K562 (cell line): ENCODE data around the gene KRTAP10-6. TPM values are rescaled to one million over a fixed set of nuclear protein-coding genes. Genes with fewer than 3 reads are reported as not detected.

Experiments
- E2F5 ChIP-seq: sonication (generic); formaldehyde crosslinking; IDR thresholded peaks from 2 replicates; pipeline ENCODE4 v1.8.0; 2022; ENCODE audit warnings: mild to moderate bottlenecking, missing genetic modification reagents
- HDAC1 ChIP-seq, 2 experiments: fragments of 450-650 bp; IDR thresholded peaks; 2 replicates each; pipeline ENCODE4 v1.6.1; 2016 to 2017; ENCODE audit warnings: inconsistent platforms in 1 of 2, mild to moderate bottlenecking in 1 of 2, moderate library complexity in 1 of 2
- HNRNPLL ChIP-seq: fragments of 200-400 bp; formaldehyde crosslinking; IDR thresholded peaks from 2 replicates; pipeline ENCODE4 v1.6.1; 2017; ENCODE audit warnings: low read length, low read depth, mild to moderate bottlenecking; ENCODE audit not compliant: poor library complexity, severe bottlenecking
- IRF2 ChIP-seq: sonication (generic); formaldehyde crosslinking; IDR thresholded peaks from 2 replicates; pipeline ENCODE4 v1.8.1; 2022; ENCODE audit warnings: mild to moderate bottlenecking, missing genetic modification reagents
- MTF1 ChIP-seq: fragments of 250-450 bp; sonication (Bioruptor Pico); IDR thresholded peaks from 2 replicates; pipeline ENCODE4 v1.9.0; 2021; ENCODE audit warnings: moderate library complexity, mild to moderate bottlenecking, inconsistent platforms, borderline replicate concordance
- NEUROD1 ChIP-seq: fragments of 150-350 bp; IDR thresholded peaks from 2 replicates; pipeline ENCODE4 v1.6.1; 2014; ENCODE audit warnings: borderline replicate concordance, low read length, low read depth; ENCODE audit not compliant: partially characterized antibody
- SNIP1 ChIP-seq: fragments of 450-650 bp; IDR thresholded peaks from 2 replicates; pipeline ENCODE4 v1.7.1; 2017; ENCODE audit warnings: low read depth, mild to moderate bottlenecking
- ZBTB33 ChIP-seq: sonication (generic); formaldehyde crosslinking; IDR thresholded peaks from 2 replicates; pipeline ENCODE4 v1.8.1; 2023; ENCODE audit warnings: mild to moderate bottlenecking, missing genetic modification reagents
- ZNF12 ChIP-seq: sonication (generic); formaldehyde crosslinking; IDR thresholded peaks from 2 replicates; pipeline ENCODE4 v1.4.0; 2020; ENCODE audit warnings: mild to moderate bottlenecking, missing genetic modification reagents
- polyA plus RNA-seq, 8 experiments: library from polyadenylated mRNA; depleted of rRNA in 4 of 8; stranded (reverse) in 5 of 8; unstranded in 3 of 8; fragments of >200 nt; fragmentation: Nextera tagmentation in 2 of 8; fragmentation: Illumina TruSeq in 1 of 8; extraction: Ambion mirVana in 2 of 8; extraction: Trizol in 1 of 8; gene quantifications; 2 replicates each; pipeline versions ENCODE4 v1.2.1 to v1.2.3, GENCODE V29; 2011 to 2014; ENCODE audit warnings: inconsistent platforms in 1 of 8, missing spikeins in 1 of 8
- total RNA-seq, 7 experiments: library from RNA; depleted of rRNA in 6 of 7; stranded (reverse); fragments of >200 nt in 6 of 7; fragmentation: Illumina TruSeq in 2 of 7; extraction: Trizol in 2 of 7; gene quantifications; 2 replicates each; pipeline versions ENCODE4 v1.2.1 to v1.2.3, GENCODE V29; 2011 to 2021; ENCODE audit warnings: low replicate concordance in 1 of 7

KRTAP10-6 gene
- total and polyA plus RNA-seq, 9 of the 15 experiments (the other 6 are each of a cell fraction or from before 2014, with no cell fraction given): not detected

- TF ChIP-seq ZBTB33 (no peak), SNIP1 (no peak), ZNF12 (CRISPR knock-in tag) (no peak), E2F5 (CRISPR knock-in tag) (no peak), NEUROD1 (no peak), IRF2 (CRISPR knock-in tag) (no peak), MTF1 (CRISPR knock-in tag) (no peak), HDAC1 (IDR thresholded peaks at IDR 0.05) (no peak), HNRNPLL (no peak)
These were observed 10.2 kb upstream of the KRTAP10-6 start (continued) for GRCh38 chr21:44602463-44602850.
